IPS-20b (cell line): Measurements from ENCODE around the gene APLF.

Source experiments
- H3K27ac ChIP-seq: one replicate; pipeline ENCODE4 v1.5.1; 2013; ENCODE audit warnings: low read length
- H3K27me3 ChIP-seq: 2 replicates; pipeline ENCODE4 v1.6.1; 2013; ENCODE audit warnings: mild to moderate bottlenecking, low read length, inconsistent platforms; ENCODE audit not compliant: insufficient read depth
- H3K36me3 ChIP-seq: 2 replicates; pipeline ENCODE4 v1.6.1; 2013; ENCODE audit warnings: low read depth, mild to moderate bottlenecking, inconsistent platforms, low read length, moderate library complexity; ENCODE audit not compliant: insufficient read depth
- H3K4me1 ChIP-seq: 2 replicates; pipeline ENCODE4 v1.6.1; 2013; ENCODE audit warnings: mild to moderate bottlenecking, control low read depth, inconsistent platforms, low read length, moderate library complexity; ENCODE audit not compliant: insufficient read depth
- H3K4me3 ChIP-seq: 2 replicates; pipeline ENCODE4 v1.5.1; 2013; ENCODE audit warnings: mild to moderate bottlenecking, low read length, inconsistent platforms
- H3K9ac ChIP-seq: 2 replicates; pipeline ENCODE4 v1.6.1; 2013; ENCODE audit warnings: low read depth, mild to moderate bottlenecking, inconsistent platforms, low read length, moderate library complexity
- H3K9me3 ChIP-seq: 2 replicates; pipeline ENCODE4 v1.6.1; 2013; ENCODE audit warnings: mild to moderate bottlenecking, low read depth, low read length, inconsistent platforms; ENCODE audit not compliant: insufficient read depth

Gene APLF

DNA sequence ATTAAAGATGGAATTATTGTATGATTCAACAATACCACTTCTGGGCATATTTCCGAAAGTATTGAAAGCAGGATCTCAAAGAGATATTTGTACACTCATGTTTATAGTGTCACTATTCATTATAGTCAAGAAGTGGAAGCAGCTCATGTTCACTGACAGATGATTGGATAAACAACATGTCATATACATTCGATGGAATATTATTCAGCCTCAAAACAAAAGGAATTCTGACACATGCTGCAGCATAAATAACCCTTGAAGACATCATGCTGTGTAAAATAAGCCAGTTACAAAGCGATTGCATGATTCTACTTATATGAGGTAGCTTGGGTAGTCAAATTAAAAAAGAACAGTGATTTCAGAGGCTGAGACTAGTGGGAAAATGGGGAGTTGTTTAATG is 136.7 kb downstream of the APLF start:
- H3K9ac ChIP-seq = no peak overlapping the region
- peaks cover 16% of the 10 kb centered on the region for H3K9me3 ChIP-seq
- H3K4me1 ChIP-seq = no peaks in the 10 kb centered on the region
- no peak overlapping the region for H3K4me3 ChIP-seq
- H3K27me3 ChIP-seq = no peaks in the 10 kb centered on the region
- H3K27ac ChIP-seq = no peak overlapping the region
- H3K36me3 ChIP-seq = no peaks in the 10 kb centered on the region

DNA sequence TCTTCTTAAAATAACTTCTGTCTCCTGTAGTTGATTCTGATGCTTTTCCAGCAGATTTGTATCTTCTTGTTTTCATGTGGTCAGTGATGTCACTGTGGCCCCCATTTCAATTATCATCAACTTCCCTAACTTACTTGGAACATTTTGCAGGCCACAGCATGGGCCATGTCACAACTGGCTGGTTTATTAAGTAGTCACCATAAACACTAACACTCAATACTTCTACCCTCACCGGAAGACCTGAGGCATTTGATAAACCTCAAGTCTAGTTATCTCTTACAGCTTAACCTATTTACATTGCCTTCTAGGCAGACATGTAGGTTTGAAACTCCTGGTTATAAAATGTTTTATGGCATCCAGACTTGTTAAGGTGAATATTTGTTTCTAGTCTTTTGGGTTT is 138.6 kb downstream of the APLF start:
- Histone ChIP-seq H3K4me1 (peaks cover 3% of the 10 kb centered on the region; the same call in 1 of the 2 replicates), H3K9ac (no peak overlapping the region), H3K4me3 (no peak overlapping the region), H3K9me3 (peaks cover 26% of the 10 kb centered on the region), H3K27ac (no peak overlapping the region), H3K36me3 (no peaks in the 10 kb centered on the region), H3K27me3 (no peaks in the 10 kb centered on the region)

DNA sequence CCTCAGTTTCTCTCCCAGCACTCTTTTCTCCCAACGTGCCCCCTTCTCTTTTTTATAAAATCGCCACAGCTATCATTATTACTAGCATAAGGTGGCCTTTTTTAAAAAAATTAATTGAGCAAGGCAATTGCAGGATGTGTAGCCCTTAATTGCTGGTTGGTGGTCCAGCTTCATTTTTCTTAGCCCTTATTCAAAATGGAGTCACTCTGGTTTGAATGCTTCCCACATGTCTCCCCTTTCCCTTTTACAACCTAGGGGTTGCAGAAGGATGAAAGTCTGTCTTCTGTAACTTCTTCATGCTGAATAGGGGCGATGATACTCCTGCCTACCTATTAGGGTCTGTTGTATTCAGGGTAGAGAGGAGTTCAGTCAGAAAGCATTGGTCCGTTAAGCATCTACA is 139.4 kb downstream of the APLF start:
- H3K9me3 ChIP-seq = peaks cover 21% of the 10 kb centered on the region
- no peaks in the 10 kb centered on the region for H3K36me3 ChIP-seq
- H3K4me3 ChIP-seq = no peak overlapping the region
- H3K9ac ChIP-seq = no peak overlapping the region
- H3K27me3 ChIP-seq = no peaks in the 10 kb centered on the region
- no peak overlapping the region for H3K27ac ChIP-seq
- peaks cover 3% of the 10 kb centered on the region; the same call in 1 of the 2 replicates for H3K4me1 ChIP-seq

DNA sequence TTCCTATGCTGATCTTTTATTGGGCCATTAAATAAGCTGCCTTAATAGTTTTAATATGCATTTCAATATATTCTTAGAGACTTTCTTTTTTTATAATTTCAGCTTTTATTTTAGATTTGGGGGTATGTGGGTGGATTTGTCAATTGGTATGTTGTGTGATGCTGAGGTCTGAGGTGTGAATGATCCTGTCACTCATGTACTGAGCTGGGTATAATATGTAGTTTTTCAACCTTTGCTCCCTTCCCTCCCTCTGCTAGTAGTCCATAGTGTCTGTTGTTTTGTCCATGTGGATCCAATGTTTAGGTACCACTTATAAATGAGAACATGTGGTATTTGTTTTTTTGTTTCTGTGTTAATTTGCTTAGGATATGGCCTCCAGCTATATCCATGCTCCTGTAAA is 140.5 kb downstream of the APLF start:
- H3K9ac ChIP-seq = no peak overlapping the region
- peaks cover 3% of the 10 kb centered on the region; the same call in 1 of the 2 replicates for H3K4me1 ChIP-seq
- H3K36me3 ChIP-seq = no peaks in the 10 kb centered on the region
- no peaks in the 10 kb centered on the region for H3K27me3 ChIP-seq
- no peak overlapping the region for H3K27ac ChIP-seq
- peaks cover 18% of the 10 kb centered on the region for H3K9me3 ChIP-seq
- H3K4me3 ChIP-seq = no peak overlapping the region

DNA sequence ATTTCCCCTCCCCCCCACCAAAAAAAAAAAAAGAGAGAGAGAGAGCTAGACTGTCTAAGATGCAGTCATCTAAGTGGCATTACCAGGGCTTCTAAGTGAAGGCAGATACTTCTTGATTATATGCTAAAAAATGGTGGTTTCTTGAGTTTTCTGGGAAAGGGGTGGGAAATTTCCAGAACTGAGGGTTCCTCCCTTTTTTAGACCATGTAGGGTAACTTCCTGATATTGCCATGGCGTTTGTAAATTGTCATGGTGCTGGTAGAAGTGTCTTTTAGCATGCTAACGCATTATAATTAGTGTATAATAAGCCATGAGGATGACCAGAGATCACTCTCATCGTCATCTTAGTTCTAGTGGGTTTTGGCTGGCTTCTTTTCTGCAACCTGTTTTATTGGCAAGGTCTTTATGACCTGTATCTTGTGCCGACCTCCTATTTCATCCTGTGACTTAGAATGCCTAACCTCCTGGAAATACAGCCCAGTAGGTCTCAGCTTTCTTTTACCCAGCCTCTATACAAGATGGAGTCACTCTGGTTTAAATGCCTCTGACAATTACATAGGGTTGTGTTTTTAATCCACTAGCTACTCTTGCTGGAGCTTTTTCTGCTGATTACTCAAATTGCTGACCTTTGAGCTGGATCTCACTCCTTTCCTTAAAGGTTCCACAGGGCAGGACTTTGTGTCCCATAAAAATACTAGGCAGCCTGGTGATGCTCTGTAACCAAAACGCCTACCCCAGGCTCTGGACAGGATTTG is 145.6 kb downstream of the APLF start:
- Histone ChIP-seq H3K4me3 (no peak overlapping the region), H3K9ac (no peak overlapping the region), H3K4me1 (peaks cover 3% of the 10 kb centered on the region; the same call in 1 of the 2 replicates), H3K27ac (no peak overlapping the region), H3K36me3 (no peaks in the 10 kb centered on the region), H3K9me3 (peaks cover 9% of the 10 kb centered on the region; the same call in 1 of the 2 replicates), H3K27me3 (no peaks in the 10 kb centered on the region)

DNA sequence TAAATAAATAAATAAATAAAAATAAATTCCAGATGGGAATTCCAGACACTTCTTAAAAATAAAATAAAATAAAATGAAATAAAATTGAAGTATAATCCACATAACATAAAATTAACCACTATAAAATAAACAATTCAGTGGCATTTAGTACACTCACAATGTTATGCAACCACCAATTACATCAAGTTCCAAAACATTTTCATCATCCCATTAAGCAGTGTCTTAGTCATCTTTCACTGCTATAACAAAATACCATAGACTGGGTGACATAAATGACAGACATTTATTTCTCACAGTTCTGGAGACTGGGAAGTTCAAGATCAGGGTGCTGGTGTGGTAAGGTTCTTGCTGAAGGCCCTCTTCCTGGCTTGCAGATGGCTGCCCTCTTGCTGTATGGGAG is 153.4 kb downstream of the APLF start:
- Histone ChIP-seq H3K27ac (no peak overlapping the region), H3K36me3 (no peaks in the 10 kb centered on the region), H3K27me3 (no peaks in the 10 kb centered on the region), H3K4me3 (no peak overlapping the region), H3K9ac (no peak overlapping the region), H3K4me1 (no peaks in the 10 kb centered on the region), H3K9me3 (peaks cover 6% of the 10 kb centered on the region)

DNA sequence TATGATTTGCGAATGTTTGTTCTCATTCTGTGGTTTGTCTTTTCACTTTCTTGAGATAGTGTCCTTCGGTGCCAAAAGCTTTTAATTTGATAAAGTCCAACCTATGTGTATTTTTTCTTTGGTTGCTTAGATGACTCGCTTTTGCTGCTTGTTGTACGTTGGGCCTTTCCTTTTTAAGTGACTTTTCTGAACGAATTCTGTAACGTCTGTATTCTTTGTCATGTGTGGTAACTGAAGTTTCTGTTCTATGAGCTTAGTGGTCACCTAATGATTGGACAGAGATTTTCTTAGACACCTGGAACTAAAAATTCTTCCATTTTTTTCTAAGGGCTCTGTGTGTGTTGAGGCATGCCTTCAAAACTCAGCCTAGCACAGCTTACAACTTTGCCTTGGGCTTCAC is 156.4 kb downstream of the APLF start:
- no peak overlapping the region for H3K9ac ChIP-seq
- no peak overlapping the region for H3K4me3 ChIP-seq
- H3K9me3 ChIP-seq = peaks cover 7% of the 10 kb centered on the region
- no peaks in the 10 kb centered on the region for H3K4me1 ChIP-seq
- no peaks in the 10 kb centered on the region for H3K36me3 ChIP-seq
- H3K27me3 ChIP-seq = no peaks in the 10 kb centered on the region
- H3K27ac ChIP-seq = no peak overlapping the region

DNA sequence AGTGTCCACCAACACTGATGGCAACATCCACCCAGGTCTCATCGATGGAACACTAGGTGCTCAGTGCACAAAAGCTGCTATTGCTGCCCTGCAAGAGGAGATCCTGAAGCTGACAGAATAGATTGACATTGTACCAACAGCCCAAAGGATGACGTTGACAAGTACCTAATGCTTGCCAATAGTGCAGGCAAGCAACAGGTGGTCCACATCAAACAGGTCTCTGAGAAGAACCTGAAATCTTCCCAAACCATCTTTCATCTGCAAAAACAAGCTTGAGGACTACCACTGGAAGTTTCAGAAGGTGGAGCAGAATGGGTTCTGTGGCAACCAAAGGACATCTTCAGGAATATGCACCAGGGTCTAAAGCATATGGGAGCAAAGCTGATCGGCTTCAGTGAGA is 160.2 kb downstream of the APLF start:
- Histone ChIP-seq H3K9ac (no peak overlapping the region), H3K27me3 (no peaks in the 10 kb centered on the region), H3K36me3 (no peaks in the 10 kb centered on the region), H3K4me3 (no peak overlapping the region), H3K27ac (no peak overlapping the region), H3K4me1 (no peaks in the 10 kb centered on the region), H3K9me3 (peaks cover 8% of the 10 kb centered on the region)
